GM19438 (cell line): ENCODE measurements around the gene RHOB.
"Not testable (repeated sequence)": the region's sequence is repeated elsewhere in the genome, so short reads cannot be mapped to it uniquely, and the experiment has no call there.

Experiments
- ATAC-seq: cut with Tn5 transposase; IDR thresholded peaks from one replicate; pipeline ENCODE4 v1.9.1; 2021; ENCODE audit warnings: low read depth; ENCODE audit not compliant: unreplicated experiment

RHOB gene

DNA sequence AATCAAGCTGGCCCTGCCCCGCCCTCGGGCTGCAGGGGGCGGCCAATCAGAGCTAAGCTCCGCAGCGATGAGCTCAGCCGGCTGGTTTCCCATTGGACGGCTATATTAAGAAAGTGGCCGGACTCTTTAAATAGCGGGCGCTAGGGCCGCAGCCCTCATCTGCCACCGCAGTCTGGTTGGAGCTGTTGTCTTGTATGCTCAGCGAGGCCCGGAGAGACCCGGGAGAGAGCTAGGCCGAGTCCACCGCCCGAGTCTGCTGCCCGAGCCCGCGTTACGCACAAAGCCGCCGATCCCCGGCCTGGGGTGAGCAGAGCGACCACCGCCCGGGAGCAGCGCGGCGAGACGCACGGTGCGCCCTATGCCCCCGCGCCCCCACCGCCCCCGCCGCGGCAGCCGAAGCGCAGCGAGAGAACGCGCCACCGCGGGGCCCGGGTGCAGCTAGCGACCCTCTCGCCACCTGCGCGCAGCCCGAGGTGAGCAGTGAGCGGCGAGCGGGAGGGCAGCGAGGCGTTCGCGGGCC, at the start of gene RHOB:
Gene RHOB (plus strand): TSS at position 158 of the 520 bp plus-strand sequence. CDS start 392 bp downstream, outside the sequence.
- ATAC-seq = peak; percentile 96

DNA sequence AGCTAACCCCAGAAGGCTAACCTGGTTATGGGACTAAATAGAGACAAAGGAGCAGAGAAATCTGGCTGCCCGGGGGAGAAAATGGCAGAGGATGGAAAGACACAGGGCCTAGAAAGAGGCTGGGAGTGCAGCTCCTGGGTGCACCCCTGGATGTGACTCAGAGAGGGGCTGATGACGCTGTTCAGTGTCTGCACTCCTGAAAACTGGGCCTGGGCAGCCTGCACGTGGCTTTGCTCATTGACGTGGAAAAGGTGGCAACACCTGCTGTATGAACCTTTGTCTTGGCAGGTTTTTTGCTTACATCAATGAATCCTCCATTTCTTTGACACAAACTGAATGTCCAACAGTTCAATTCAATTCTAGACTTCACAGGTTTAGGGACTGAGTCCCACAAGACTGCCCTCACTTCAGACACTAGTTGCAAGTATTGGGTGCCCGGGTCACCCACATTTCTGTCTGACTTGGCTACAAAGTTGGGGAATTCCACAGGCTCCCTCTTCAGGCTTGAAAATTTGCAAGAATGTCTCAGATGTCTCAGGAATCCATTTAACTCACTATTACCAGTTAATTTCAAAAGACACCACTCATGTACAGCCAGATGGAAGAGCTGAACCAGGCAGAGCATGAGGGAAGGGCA, 48.9 kb upstream of the RHOB start:
- ATAC-seq = no peak

DNA sequence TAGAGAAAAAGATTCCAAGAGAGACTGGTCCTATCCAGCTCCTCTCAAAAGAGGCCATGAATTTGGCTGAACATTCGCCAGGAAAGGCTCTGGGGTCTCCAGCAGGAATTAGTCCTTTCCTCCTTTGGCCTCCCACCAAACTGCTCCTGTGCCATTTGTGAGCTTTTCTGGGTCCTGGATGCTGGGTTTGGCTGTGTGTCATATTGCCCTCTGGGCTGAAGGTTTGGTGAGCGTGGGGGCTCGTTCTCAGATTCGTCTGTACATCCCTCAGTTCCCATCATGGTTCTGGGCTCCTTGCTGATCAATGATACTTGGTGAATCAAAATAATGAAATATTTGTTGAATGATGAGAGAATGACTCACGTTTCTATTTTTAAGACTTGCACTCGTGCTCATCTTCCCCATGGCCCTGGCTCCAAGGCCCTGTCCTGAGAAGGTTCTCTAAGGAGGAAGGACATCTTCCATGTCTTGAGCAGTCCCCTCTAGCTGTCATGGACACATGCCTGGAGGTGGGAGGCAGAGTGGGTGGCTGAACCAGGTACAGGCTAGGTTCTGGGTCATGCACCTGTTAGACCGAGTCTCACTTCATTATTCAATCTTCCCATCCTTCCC, 47.8 kb upstream of the RHOB start:
- ATAC-seq = no peak

DNA sequence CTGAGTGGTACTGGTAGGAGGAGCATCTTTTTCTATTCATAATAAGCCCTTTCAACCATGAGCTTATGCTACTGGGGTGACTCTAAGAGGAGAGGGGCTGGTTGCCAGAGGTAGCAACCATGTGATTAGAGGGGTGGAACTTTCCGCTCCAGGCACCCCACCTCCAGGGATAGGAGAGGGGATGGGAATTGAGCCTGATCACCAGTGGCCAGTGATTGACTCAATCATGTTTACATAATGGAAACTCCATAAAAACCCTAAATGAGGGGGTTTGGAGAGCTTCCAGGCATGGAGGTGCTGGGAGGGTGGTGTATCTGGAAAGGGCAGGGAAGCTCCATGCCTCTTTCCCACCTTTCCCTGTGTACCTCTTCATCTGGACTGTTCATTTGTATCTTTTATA, 46.6 kb upstream of the RHOB start:
- no peak for ATAC-seq

DNA sequence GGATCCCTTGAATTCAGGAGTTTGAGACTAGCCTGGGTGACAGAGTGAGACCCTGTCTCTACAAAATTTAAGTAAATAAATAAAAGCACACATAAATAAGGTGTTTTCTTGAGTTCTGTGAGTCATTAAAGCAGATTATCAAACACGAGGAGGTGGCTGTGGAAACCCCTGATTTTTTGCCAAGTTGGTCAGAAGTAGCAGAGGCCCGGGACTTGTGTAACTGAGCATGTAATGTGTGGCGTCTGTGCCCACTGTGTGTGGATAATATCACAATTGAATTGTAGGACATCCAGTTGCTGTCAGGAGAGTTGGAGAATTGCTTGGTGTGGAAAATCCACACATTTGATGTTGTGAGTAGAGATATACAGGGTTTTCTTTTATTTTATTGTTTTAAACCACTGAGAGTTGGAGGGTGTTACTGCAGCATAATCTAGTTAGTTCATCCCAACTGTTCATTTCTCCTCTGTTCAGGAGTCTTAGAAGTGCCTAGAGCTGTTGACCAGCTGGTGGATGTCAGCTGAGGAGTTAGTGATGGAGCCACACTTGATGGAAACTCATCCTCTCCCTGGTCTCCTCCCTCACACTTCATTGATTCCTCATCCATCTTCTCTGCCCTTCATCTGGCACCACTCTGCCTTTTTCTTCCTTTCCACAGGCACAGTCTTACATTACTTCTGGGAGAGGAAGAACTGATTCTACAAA, 45.9 kb upstream of the RHOB start:
- ATAC-seq = no peak

DNA sequence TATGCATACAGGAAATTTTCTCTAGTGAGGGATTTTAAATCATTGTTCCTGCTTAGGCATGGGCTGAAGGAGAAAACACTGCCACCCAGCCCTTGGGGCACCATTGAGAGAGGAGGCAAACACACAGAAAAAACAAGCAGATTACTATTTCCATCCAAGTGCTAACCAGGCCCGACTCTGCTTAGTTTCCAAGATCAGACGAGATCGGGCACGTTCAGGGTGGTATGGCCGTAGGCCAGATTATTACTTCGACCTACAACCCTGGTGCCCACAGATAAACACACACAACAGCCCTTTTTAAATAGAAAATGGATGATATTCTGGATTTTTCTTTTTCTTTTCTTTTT, 45.4 kb upstream of the RHOB start:
- no peak for ATAC-seq

DNA sequence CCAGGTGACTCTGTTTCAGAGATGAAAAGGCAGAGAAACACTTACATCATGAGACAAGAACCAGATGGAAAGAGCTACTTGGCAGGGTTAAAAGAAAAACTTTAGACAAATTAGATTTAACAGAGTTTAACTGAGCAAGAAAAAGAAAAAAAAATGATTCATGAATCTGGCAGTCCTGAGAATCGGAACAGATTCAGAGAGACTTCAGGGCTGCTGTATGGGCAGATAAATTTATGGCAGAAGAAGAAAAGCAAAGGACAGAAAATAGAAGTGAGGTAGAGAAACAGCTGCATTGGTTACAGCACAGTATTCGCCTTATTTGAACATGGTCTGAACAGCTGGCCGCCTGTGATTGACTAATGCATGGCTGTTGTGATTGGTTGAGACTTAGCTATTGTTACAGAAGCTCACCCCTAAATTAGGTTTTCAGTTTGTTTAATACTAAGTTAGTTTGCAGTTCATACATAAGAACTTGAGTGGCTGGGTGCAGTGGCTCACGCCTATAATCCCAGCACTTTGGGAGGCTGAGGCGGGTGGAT, 43.0 kb upstream of the RHOB start:
- no peak for ATAC-seq

DNA sequence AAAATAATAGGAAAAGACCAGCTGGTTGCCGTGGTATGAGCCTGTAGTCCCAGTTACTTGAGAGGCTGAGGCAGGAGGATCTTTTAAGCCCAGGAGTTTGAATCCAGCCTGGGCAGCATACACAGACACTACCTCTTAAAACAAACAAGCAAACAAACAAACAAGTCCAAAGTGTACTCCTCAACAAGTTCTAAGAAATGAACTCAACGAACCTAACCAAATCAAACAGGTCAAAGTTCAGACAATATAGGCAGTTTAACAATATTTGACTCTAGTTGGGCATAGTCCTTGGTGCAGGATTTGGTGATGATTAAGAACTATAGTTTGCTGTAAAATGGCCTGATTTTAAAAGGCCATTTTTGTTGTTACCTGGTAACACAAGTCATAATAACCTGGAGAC, 41.9 kb upstream of the RHOB start:
- ATAC-seq = no peak

DNA sequence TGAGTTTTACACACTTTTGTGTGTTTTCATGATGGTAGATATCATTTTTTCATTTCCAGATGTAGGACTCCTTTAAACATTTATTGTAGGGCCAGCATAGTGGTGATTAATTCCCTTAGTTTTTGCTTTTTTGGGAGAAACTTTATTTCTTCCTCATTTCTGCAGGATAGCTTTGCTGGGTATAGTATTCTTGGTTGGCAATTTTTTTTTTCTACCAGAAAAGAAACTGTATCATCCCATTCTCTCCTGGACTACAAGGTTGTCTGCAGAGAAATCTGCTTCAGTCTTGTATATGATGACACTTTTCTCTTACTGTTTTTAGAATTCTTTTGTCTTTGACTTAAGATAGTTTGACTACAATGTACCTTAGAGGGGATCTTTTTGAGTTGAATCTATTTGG, 37.8 kb upstream of the RHOB start:
- no peak for ATAC-seq

DNA sequence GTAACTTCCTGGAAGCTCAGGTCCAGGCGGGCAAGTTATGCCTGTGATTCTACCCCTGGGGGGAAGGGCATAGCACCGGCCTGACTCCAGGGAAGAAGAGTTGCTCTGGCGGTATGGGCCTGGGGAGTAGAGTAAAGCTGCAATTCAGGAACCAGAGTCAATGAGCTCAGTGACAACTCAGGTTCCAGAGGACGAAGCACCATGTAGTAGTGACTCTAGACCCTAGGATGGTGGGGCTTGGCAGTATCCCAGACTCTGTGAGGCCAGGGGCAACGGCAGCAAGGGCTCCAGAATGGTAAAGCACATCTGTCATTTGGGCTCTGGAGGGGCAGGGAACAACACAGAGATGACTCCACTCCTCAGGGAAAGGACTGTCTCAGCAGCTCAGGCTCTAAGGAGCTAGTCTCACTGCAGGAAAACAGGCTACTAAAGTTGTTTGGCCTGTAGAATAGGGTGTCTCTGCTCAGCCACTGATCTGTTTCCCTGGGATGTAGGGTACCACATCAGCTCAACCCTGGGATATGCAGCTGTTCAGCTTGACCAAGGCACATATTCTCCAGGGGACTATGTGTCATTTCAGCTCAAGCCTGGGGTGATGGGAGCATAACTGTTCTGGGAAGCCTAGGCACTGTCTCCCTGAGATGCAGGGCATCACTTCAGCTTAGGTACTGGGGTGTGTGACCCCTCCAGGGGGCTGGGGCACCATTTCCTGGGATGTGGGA, 36.2 kb upstream of the RHOB start:
- no peak for ATAC-seq

DNA sequence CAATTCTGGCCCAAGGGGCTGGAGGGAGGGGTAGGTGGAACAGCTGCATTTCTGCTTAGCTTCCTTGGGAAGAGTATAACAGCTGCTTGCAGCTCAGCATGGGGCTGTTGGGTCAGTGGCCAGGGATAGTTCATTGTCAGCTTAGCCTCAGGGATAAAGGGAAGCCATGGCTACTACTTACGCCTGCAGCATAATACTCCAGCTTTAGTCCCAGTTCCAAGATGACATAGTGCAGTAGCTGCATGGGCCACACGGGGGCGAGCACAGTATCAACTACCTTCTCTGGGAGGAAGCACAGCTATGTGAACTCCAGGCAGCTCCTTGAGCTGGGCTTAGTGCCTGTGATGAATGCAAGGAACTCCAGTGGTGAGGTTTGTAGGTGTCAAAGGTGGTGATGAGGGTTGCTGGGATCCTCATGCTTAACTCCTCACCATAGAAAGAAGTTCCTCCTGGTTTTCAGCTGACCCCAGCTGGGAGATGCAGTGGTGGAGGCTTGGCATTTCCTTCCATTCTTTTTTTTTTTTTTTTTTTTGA, 35.4 kb upstream of the RHOB start:
- peak; percentile 100 for ATAC-seq

DNA sequence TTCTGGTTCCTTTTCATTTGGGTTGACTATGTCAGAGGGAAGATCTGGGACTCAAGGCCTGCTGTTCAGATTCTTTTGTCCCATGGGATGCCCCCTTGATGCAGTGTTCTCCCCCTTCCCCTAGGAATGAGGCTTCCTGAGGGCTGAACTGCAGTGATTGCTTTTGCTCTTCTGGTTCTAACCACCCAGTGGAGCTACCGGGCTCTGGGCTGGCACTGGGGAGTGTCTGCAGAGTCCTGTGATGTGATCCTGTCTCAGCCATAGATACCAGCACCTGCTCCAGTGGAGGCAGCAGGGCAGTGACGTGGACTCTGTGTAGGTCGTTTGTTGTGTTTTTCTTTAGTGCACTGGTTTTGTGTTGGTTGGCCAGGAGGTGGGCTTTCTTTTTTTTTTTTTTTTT, 32.1 kb upstream of the RHOB start:
- ATAC-seq = no peak

DNA sequence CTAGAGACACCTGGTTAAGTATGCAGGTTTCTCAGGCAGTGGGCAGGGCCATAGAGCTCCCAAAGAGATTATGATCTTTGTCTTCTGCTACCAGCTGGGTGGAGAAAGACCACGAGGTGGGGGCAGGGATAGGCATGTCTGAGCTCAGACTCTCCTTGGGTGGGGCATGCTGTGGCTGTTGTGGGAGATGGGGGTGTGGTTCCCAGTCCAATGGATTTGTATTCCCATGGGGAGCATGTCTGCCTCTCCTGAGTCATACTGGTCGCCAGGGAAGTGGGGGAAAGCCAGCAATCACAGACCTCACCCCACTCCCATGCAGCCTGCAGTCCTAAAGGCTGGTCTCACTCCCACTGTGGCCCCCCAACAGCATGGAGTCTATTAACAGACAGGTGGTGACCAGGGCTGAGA, 31.4 kb upstream of the RHOB start:
- no peak for ATAC-seq

DNA sequence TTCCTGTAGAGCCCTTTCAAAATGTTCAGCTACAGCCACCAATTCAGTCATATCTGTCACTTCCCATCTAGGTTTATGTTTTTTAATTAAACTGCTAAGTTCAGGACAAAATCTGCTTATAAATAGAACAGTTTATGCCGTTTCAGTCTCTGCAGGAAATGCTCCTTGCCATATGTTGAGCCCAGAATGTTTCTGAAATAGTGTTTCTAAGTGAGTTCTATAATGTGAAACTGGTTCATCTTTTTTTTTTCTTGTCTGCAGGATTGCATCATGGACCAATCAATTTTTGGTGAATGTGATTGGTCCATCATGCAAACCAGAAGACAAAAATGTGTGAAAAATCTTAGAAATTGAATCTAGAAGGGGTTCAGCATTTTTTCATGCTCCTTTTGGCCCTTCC, 30.2 kb upstream of the RHOB start:
- ATAC-seq = no peak

DNA sequence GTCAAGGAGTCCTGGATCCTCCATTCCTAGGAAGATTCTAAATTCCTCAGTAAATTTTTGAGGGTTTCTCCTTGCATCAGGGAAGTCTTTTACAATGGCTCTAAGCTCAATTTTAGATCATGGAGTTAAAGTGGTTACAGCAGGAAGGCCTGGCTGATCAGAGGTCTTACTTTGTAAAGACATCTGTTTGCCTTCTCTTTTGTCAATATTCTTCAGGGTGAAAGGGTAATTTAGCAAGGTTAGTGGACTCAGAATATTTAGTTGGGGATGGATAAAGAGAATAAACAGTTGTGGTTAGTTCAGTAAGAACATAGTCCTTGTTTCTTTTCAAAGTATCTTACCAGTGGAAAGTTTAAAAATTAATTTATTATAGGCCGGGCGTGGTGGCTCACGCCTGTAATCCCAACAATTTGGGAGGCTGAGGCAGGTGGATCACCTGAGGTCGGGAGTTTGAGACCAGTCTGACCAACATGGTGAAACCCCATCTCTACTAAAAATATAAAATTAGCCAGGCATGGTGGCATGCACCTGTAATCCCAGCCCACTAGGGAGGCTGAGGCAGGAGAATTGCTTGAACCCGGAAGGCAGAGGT, 29.5 kb upstream of the RHOB start:
- not testable (repeated sequence) for ATAC-seq

DNA sequence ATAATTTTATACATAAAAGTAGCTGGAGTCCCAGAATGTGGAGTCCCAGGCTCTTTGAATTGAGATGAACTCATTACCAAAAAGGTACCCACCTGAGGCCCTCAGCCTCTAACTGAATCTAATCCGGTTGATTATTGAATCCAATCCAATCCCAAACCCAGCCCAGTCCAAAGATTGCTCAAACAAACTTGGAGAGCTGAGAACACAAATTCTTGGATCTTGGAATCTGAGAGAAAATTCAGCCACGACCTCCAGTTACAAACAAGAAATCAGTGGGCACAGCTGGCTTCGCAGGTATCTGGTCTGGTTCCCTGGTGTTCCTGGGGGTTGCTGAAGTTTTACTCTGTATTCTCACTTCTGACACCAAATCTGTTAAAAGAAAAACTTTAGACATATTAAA, 28.4 kb upstream of the RHOB start:
- no peak for ATAC-seq

DNA sequence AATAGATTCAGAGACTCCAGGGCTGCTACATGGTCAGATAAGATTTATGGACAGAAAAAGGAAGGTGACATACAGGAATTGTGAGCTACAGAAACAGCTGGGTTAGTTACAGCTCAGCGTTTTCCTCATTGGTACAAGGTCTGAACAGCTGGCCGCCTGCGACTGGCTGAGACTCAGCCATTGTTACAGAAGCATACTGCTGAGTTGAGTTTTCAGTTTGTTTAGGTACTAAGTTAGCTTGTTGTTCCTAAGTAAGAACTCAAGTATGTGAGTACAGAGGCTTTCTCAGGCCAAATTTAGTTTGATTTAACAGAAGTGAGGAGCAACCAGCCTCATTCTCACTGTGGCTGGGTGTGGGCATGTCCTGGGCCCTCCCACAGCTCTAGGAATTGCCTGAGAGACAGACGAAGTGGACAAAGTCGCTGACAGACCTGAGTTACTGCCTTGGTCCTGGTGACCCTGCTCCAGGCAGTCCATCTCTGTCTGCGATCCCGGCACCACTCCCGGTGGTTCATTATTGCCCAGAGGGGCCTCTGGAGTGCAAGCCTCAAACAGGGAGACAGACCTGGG, 27.8 kb upstream of the RHOB start:
- no peak for ATAC-seq

DNA sequence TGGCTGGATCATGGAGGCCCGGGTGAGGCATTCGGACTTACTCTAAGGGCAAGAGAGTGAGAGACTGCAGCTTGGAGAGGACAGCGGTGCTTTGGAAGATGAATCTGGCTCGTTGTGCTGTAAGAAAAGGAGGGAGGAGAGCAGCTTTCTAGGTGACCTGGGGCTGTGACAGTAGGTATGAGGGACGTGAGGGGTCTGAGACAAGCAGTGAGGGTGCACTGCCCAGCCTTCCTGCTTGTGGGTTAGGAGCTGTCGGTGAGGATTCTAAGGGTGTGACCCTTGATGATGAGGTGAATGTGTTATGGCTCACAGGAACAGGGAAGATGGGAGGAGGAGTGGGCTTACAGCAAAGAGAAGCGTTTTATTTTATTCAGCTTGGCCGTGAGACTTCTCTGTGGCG, 27.1 kb upstream of the RHOB start:
- ATAC-seq = no peak

DNA sequence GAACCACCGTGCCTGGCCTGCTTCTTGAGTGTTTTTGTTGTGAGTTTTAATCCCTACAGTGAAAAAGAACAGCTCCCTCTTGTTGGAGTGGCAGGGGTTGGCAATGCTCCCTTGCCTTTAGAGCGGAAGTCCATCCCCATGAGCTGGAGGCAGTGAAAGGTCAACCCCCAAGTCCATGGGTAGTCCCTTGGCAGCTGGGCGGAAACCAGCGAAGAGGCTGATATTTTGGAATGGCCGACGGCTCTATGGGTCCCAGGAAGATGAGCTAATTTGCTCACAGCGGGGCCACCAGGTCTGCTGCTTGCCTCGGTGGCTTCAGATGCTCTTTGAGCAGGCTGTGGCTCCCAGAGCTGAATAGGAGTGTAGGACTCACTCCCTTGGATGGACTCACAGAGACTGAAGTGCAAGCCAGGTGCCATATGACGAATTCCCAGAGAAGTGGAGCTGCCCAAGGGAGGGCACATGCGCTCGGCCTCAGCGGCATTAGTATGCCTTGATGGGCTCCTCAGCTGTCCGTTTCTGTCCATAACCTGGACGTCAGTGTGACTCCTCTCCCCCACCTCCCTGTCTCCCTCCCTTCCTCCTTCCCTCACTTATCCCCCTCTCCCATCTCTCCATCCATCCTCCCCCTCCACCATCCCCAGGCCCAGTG, 25.4 kb upstream of the RHOB start:
- no peak for ATAC-seq

DNA sequence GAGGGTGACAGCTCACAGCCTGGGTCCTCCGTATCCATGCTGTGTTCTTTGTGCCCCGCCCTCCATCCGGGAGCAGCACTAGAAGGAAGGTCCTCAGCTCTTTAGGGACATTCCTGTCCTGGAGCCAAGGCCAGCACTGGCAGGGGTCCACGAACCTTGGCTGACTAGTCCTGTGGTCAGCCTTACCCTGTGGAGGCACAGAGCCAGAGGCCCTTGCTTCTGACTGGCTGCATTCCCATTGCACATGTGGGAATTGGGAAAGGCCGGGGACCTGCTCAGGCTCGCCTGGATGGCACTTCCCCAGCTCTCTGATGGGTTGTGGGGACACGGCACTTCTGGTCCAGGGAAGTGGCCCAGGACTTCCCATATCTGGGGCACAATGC, 24.9 kb upstream of the RHOB start:
- ATAC-seq = no peak
